GM18517 (cell line): ENCODE results near the gene ZFAND4.
A peak's percentile ranks its signal among the peaks of the same experiment; 100 is the strongest.
"Not testable (repeated sequence)": the region's sequence is repeated elsewhere in the genome, so short reads cannot be mapped to it uniquely, and the experiment has no call there.

Experiments
- ATAC-seq: cut with Tn5 transposase; IDR thresholded peaks from one replicate; pipeline ENCODE4 v1.9.1; 2021; ENCODE audit warnings: mild to moderate bottlenecking, moderate library complexity; ENCODE audit not compliant: unreplicated experiment

The ZFAND4 gene

DNA sequence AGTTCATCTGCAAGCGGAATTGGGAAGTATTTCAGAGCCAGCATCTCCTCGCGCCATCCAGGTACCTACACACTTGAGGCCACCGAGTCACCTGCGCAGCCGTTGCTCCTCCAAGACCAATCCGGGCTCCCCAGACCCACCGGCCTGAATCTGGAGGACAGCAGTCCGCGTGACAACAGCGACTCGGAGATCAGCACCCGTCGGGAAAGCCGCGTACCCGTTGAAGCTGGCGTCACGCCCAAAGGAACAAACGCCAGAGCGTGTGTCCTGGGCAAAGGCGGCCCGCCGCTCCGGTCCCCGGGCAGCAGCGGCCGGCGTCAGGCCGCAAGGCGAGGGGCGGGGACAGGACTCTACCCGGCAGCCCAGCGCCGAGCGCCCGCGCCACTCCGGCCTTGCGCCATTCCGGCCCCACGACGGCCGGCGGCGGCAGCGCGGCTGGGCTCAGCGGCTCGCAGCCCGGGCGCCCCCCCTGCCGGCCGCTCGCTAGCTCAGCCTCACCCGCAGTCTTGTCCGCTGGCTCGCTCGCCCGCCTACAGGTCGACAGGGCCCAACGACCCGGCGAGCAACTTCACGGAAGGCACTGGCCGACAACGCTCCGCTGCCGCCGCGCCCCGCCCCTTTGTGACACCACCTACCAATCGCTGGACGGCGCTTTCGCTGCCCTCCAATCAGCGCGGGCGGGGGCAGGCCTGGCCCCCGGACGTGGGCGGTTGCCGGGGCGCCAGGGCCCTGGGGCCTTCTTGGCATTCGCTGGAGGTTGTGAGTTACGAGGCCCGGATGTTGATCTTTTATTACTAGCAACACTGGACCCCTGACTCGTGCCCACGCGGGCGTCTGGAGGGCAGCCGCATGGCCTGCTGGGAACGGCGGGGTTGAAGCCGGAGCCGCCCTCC, at the start of gene ZFAND4:
Gene ZFAND4 (minus strand): TSS at position 592 of the 893 bp plus-strand sequence. CDS start 9,047 bp downstream, outside the sequence.
- ATAC-seq, result peak; percentile 97

DNA sequence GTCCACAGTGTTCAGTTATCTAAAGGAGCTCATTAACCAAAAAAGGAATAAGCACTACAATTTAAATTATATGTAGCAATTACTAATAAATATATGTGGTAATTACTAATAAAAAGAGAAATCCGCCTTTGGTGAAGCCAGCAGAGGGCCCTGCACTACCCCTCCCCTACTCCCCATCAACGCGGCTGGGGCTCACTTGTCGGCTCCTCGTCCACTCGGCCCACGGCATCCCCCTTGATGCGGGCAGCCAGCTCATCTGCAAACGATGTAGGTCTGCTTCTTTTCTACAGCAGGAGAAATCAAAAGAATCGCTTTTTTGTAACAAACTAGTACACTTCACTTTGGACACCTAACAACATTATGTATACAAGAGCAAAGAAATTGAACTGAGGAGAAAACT, 48.9 kb upstream of the ZFAND4 start:
- not testable (repeated sequence) for ATAC-seq

- ATAC-seq, result not testable (repeated sequence)
Observed at GRCh38 chr10:45717642-45718041, 45.1 kb upstream of the ZFAND4 start.

GRCh38 chr10:45717053-45717452, 44.5 kb upstream of the ZFAND4 start:
- ATAC-seq, result not testable (repeated sequence)

- ATAC-seq, result not testable (repeated sequence)
Observed at GRCh38 chr10:45711223-45711622, 38.7 kb upstream of the ZFAND4 start.

DNA sequence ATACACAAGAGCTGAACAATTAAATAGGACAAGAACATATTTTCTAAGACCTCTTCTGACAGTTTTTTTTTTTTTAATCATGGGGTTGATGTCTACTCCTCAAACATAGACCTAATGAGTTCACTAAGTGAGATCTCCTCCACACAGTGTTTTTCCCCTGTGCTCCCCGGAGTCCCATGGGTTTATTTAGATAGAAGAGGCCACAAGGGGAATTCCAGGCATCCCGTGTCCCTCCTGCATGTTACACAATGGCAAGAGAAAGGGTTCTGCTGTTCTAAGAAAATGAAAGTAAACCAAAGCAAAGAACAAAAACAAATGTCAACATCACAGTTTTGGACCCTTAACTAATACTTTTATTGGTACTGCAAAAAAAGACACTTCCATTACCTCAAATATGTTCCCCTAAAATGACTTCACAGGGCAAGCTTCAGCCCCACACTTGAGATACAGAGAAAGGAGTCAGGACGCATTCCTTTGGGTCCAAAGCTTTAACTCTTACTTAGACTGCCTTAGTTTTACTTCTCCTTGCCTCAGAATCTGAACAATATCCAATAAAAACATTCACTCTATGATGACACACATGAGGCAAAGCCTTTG, 37.7 kb upstream of the ZFAND4 start:
- ATAC-seq, result not testable (repeated sequence)

- not testable (repeated sequence) for ATAC-seq
Observed at GRCh38 chr10:45678467-45678866, 5.9 kb upstream of the ZFAND4 start.

DNA sequence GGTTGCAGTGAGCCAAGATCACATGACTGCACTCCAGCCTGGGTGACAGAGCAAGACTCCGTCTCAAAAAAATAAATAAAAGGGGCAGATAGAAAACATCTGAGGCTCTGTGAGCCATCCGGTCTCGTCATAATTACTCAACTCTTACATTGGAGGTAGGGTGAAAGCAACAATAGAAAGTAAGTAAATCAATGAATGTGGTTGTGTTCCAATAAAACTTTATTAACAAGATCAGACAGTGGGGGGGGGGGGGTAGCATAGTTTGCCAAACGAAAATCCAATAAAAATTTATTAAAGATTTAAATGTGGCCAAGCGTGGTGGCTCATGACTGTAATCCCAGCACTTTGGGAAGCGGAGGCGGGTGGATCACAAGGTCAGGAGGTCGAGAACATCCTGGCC, 2.8 kb upstream of the ZFAND4 start:
- ATAC-seq, result no peak

- ATAC-seq, result no peak
Observed at GRCh38 chr10:45673074-45673648, 589 bp upstream of the ZFAND4 start.

DNA sequence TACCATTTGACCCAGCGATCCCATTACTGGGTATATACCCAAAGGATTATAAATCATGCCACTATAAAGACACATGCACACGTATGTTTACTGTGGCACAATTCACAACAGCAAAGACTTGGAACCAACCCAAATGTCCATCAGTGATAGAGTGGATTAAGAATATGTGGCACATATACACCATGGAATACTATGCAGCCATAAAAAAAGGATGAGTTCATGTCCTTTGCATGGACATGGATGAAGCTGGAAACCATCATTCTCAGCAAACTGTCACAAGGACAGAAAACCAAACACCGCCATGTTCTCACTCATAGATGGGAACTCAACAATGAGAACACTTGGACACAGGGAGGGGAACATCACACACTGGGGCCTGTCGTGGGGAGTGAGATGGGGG, 1.3 kb downstream of the ZFAND4 start:
- not testable (repeated sequence) for ATAC-seq

- ATAC-seq, result not testable (repeated sequence)
Observed at GRCh38 chr10:45669897-45670296, 2.7 kb downstream of the ZFAND4 start.

DNA sequence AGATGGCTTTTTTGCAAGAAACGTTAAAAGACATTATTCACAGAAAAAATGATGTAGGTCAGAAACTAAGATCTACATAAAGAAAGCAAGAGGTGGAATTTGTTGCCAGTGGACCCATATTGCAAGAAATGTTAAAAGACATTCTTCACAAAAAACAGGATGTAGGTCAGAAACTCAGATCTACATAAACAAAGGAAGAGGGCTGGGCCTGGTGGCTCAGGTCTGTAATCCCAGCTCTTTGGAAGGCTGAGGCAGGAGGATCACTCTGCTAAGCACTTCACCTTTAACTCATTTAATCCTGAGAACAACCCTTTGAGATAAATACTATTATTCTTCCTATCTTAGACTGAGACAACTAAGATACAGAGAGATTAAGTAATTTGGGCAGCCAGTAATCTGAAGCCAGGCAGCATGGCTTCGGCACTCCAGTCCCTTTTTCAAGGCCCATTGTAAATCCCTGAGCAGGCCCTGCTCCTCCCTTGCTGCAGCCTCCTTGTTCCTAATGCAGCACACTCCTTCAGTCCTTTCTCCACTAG, 11.6 kb downstream of the ZFAND4 start:
- no peak for ATAC-seq

GRCh38 chr10:45657033-45657926, 15.3 kb downstream of the ZFAND4 start:
- ATAC-seq, result no peak

GRCh38 chr10:45655219-45655618, 17.4 kb downstream of the ZFAND4 start:
- ATAC-seq, result no peak

DNA sequence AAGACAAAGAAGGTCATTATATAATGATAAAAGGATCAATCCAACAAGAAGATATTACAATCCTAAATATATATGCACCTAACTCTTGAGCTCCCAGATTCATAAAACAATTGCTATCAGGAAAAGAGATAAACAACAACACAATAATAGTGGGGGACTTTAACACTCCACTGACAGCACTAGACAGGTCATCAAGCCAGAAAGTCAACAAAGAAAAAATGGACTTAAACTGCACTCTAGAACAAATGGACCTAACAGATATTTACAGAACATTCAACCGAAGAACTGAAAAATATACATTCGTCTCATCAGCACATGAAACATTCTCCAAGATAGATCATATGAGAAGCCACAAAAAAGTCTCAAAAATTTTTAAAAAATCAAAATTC, 17.8 kb downstream of the ZFAND4 start:
- not testable (repeated sequence) for ATAC-seq

DNA sequence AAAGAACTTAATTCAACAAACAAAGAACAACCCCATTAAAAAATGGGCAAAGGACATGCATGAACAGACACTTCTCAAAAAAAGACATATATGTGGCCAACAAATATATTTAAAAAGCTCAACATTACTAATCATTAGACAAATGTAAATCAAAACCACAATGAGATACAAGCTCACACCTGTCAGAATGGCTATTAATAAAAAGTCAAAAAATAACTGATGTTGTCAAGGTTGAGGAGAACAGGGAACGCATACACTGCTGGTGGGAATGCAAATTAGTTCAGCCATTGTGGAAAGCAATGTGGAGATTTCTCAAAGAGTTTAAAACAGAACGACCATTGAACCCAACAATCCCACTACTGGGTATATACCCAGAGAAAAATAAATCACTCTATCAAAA, 19.1 kb downstream of the ZFAND4 start:
- ATAC-seq, result peak; percentile 61

- ATAC-seq, result no peak
Observed at GRCh38 chr10:45652511-45652910, 20.1 kb downstream of the ZFAND4 start.

- ATAC-seq, result no peak
Observed at GRCh38 chr10:45649296-45649695, 23.3 kb downstream of the ZFAND4 start.

DNA sequence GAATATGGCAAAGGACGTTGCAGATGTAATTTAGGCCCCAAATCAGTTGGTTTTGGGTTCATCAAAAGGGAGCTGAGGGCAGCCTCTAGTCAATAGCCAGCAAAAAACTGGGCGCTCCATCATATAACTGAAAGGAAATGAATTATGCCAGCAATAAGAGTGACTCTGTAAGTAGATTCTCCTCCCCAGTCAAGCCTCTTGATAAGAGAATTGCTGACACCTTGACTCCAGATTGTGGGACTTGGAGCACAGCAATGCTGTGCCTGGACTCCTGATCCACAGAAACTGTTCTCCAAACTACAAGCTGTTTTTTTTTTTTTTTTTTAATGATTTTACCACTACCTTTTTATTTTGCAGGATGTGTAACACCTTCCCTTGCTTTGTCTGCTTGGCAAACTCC, 25.5 kb downstream of the ZFAND4 start:
- no peak for ATAC-seq

DNA sequence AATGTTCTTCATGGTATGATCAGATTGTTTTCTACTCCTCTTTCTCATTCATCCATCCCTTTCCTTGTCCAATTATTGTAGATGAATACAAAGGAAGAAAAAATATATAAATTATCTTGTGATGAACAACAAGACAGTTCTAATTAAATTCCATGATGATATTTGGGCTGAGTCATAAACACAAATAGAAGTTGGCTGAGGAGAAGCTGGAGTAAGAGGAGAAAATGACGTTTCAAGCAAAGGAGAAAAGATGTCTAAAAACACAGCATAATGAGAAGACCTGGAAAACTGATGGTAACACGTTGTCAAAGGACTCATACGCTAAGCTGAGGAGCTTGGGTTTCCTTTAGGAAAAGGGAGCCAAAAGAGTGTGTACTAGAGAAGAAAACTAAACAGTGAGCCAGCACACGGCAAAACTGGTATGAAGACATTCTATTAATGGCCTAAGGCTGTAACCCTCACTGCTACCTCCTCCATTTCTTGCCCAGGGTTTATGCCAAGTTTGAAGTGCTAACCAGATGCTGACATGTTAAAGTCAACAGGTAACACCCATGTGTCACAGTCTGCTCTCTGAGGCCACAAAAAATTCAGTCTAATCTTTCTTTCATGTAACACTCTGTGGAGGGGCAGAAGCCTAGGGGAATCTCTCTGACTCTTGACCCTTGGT, 26.1 kb downstream of the ZFAND4 start:
- no peak for ATAC-seq
